GM18517 (cell line): Measurements from ENCODE around the gene TMEM183A.
"Not testable (repeated sequence)": the region's sequence is repeated elsewhere in the genome, so short reads cannot be mapped to it uniquely, and the experiment has no call there.

ENCODE experiments used
- ATAC-seq: cut with Tn5 transposase; IDR thresholded peaks from one replicate; pipeline ENCODE4 v1.9.1; 2021; ENCODE audit warnings: mild to moderate bottlenecking, moderate library complexity; ENCODE audit not compliant: unreplicated experiment

TMEM183A gene

GRCh38 chr1:203006948-203007871 lies at the start of gene TMEM183A:
TMEM183A (plus strand) TSS chr1:203007374; CDS start chr1:203007466, 92 bp downstream.
- ATAC-seq = peak; percentile 89

GRCh38 chr1:202957733-202958543 lies 49.2 kb upstream of the TMEM183A start, which contains the start of gene ADIPOR1:
ADIPOR1 (minus strand) TSS chr1:202958312; CDS start chr1:202951070, 7,242 bp downstream.
- peak; percentile 88 for ATAC-seq

GRCh38 chr1:202958544-202959275 lies 48.5 kb upstream of the TMEM183A start:
- no peak for ATAC-seq

- no peak for ATAC-seq
Observed at GRCh38 chr1:202959276-202959620, 47.9 kb upstream of the TMEM183A start.

DNA sequence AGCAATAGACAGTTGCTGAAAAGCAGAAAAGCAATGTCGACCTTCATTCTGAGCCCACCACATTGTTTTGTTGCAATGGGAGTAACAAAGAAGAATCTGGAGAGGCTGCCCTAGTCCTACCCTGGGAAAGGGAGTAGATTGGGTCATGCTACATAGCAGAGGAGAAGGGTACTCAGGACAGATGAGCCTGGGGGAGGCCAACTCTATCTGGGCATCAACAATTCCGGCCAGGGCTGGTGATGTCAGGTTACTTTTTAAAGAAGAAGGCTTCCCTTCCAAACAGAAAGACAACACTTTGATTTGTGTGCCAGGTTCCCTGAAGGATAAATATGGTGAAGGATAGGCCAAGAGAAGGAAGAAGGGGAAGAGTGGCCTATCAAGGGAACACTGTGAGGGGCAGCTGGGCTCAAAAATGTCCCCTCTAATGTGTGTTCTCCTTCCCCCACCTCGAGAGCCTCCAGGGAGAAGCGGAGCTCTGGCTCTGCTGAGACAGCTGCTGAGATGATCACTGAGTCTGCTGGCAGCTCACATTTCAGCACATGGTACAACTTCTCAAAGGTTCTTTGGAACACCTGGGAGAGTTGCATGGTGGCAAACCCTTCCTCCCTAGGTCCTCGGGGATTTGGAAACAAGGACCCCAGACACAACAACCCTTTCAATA lies 45.8 kb upstream of the TMEM183A start:
- no peak for ATAC-seq

DNA sequence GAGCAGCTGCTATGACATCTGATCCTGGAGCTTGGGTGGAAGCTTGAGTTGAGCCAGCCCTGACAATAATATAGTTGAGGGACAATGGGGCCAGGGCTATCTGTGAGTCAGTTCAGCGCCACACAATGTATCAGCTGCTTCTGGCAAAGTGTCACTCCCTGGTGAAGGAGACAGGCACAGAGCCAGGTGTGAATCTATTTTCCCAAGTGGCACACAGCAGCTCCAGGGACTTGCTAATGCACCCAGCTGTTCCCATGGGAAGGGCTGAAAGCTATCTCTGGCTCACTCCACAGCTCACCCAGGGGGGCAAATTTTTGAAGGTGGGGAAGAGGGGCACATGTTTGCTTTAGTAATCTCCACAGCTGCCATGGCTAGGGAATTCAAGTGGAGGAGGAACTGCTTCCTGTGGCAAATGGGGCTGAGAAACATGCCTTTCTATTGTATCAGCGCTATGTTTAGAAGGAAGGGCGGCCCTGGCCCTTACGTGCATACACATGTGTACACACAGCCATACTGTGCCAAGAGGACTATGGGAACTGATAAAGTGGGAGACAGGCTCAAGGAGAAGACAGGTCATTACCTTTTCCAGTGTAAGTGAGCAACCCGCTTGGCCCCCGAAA lies 42.3 kb upstream of the TMEM183A start:
- no peak for ATAC-seq

DNA sequence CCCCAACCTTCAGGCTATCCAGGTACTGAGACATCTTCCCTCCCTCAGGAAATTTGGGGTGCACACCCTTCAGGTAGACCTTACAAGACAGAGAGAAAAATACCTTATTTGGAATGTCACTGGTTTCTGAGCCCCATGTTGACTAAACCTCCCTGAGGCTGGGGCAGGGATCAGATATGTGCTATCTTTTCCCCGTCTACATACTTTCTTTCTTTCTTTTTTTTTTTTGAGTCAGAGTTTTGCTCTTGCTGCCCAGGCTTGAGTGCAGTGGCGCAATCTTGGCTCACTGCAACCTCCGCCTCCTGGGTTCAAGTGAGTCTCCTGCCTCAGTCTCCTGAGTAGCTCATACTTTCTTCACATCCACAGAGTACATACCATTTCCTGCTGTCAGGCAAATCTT lies 41.8 kb upstream of the TMEM183A start:
- ATAC-seq = no peak

DNA sequence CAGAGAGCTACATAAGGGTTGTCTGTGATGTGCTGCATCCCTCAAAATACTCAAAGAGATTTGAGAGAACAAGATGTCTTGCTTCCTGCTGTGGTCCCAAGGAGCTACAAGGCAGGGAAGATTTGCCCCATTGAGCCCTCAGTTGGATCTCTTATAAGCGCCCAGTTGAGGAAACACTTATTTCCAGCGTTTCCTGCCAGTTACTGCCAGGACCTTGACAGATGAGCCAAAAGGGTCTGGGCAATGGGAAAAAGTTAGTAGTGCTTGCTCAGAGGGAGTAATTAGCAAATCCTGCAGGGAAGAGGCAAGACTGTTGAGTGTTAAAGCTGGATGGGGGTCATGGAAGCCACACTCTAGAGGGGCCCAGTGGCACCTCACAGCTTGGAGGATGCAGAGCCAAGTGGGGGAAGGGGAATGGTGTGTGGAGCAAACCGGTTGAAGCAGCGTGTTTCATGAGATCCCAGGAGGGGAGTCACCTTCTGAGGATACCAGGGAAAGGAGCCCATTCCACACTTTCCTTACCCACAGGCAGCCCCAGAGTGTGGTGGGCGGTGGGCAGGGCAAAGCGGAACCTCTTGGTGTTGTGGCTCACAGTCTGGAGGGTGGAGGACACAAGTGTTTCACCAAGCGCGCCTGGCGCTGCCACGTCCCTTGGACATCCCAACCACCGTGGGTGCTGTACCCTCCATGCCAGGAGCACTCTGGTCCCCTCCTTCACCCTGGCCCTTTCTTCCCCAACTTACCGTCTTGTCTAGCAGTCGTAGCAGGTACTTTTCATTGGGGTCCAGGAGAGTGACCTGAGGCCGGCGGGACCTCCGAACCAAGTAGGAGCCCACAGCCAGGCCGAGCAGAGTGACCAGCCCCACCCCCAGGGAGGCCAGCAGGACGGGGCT lies 40.9 kb upstream of the TMEM183A start:
- no peak for ATAC-seq

DNA sequence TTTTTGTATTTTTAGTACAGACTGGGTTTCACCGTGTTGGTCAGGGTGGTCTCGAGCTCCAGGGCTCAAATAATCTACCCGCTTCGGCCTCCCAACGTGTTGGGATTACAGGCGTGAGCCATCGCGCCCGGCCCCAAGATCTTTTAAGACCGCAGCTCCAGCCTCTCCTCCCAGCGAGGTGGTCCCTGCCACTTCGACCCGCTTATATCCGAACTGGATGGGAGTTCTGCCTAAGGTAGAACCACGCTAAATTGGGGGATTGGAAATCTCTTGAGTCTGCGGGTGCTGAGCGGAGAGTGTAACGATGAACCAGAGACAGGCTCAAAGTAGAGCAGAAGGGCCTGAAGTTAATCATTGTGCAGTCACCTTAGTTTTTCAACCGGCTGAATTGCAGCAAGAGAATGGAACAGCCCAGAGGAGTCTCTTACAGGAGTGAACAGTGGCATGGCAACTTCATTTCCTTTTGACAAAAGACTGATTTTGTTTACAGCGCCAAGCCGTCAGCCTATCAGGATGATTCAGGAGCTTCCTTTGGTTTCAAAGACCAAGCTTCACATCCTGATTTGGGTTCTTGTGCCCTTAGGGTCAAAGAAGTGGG lies 39.4 kb upstream of the TMEM183A start:
- ATAC-seq = peak; percentile 3

DNA sequence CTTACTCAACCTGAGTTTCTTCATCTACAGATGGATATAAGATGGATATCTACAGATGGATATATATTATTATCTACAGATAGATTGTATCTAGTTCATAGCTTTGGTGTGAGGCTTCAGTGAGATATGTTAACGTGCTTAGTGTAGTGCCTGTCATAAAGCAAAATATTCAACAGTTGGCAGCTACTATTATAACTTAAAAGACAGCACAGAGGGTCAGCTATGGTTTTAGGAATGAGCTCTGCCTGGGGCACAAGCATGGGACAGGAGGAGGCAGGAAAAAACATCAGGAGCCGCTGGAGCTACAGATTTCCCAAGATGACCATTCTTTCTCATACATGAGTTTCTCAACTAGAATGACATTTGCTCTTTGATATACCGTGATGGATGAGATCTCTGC lies 38.8 kb upstream of the TMEM183A start:
- ATAC-seq = no peak

GRCh38 chr1:202968895-202969295 lies 38.3 kb upstream of the TMEM183A start:
- ATAC-seq = peak; percentile 63

DNA sequence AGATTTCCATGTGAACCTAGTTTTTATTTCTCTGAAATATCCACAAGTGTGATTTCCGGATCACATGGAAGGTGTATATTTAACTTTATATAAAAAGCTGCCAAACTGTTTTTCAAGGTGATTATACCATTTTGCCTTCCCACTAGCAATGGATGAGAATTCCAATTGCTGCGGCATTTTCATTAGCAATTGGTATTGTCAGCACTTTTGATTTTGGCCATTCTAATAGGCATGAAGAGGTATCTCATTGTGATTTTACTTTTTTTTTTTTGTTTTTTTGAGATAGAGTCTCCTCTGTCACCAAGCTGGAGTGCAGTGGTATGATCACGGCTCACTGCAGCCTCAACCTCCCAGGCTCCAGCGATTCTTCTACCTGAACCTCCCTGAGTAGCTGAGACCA lies 35.1 kb upstream of the TMEM183A start:
- ATAC-seq = no peak

DNA sequence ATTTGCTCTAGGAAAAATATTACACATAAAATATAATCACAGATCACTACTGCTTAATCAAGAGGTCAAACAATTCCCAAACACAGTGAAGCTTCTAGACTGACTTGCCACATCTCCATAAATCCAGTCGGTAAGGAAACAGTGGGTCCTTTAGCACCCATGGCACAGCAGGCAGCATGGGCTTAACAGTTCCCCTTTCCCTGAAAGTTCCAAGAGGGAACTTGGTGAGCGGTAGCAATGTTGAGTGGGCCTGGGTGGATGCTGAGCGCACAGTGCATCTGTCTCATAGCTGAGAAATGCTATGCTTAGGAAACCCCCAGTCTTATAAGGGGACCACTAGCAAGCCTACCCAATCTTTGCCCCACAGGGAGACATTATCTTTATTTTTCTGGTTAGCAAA lies 32.3 kb upstream of the TMEM183A start:
- no peak for ATAC-seq

GRCh38 chr1:202976633-202977032 lies 30.5 kb upstream of the TMEM183A start:
- ATAC-seq = no peak

GRCh38 chr1:202979459-202979858 lies 27.7 kb upstream of the TMEM183A start:
- no peak for ATAC-seq

DNA sequence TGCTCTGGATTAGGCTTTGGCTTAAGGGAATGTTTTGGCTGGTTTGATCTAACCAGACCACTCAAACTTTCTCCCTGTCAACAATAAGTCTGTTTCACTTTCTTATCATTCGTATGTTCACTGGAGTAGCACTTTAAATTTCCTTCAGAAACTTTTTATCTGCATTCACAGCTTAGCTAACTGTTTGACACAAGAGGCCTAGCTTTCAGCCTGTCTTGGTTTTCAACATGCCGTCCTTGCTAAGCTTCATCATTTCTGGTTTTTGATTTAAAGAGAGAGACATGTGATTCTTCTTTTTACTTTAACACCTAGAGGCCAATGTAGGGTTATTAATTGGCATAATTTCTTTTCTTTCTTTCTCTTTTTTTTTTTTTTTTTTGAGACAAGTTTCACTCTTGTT lies 25.2 kb upstream of the TMEM183A start:
- no peak for ATAC-seq

GRCh38 chr1:202982715-202983430 lies 24.3 kb upstream of the TMEM183A start:
- ATAC-seq = no peak

GRCh38 chr1:202986120-202986519 lies 21.1 kb upstream of the TMEM183A start:
- not testable (repeated sequence) for ATAC-seq
